HepG2 (cell line): Measurements from ENCODE around the gene SOCS1. TPM values are rescaled to one million over a fixed set of nuclear protein-coding genes. Genes with fewer than 3 reads are reported as not detected.

Source experiments
- ETV6 ChIP-seq: sonication (generic); formaldehyde crosslinking; conservative IDR thresholded peaks from 2 replicates; pipeline ENCODE4 v1.4.0; 2020; ENCODE audit warnings: missing genetic modification reagents
- GZF1 ChIP-seq: sonication (generic); formaldehyde crosslinking; IDR thresholded peaks from 2 replicates; pipeline ENCODE4 v1.5.1; 2020; ENCODE audit warnings: mild to moderate bottlenecking, missing genetic modification reagents
- HMGA1 ChIP-seq: sonication (generic); formaldehyde crosslinking; conservative IDR thresholded peaks from 2 replicates; pipeline ENCODE4 v1.4.0; 2020; ENCODE audit warnings: missing genetic modification reagents
- HNRNPH1 ChIP-seq: fragments of 200-400 bp; formaldehyde crosslinking; optimal IDR thresholded peaks from 2 replicates; pipeline ENCODE3; 2017; ENCODE audit warnings: mild to moderate bottlenecking, low read depth, low read length
- HNRNPLL ChIP-seq: fragments of 200-400 bp; formaldehyde crosslinking; IDR thresholded peaks from 2 replicates; pipeline ENCODE4 v1.6.1; 2017; ENCODE audit warnings: mild to moderate bottlenecking, low read depth, low read length; ENCODE audit not compliant: poor library complexity, severe bottlenecking
- REL ChIP-seq: sonication (generic); formaldehyde crosslinking; conservative IDR thresholded peaks from 2 replicates; pipeline ENCODE4 v1.8.0; 2022; ENCODE audit warnings: mild to moderate bottlenecking, missing genetic modification reagents, moderate library complexity
- TCF7 ChIP-seq: sonication (generic); IDR thresholded peaks from 2 replicates; pipeline ENCODE4 v1.6.1; 2016; ENCODE audit warnings: antibody characterized with exemption, low read depth
- ZBTB8A ChIP-seq: sonication (generic); formaldehyde crosslinking; IDR thresholded peaks from 2 replicates; pipeline ENCODE4 v1.4.0; 2020; ENCODE audit warnings: mild to moderate bottlenecking, low read depth, missing genetic modification reagents, borderline replicate concordance
- ZNF468 ChIP-seq: sonication (generic); formaldehyde crosslinking; IDR thresholded peaks from 2 replicates; pipeline ENCODE4 v1.8.0; 2022; ENCODE audit warnings: mild to moderate bottlenecking, moderate library complexity, missing genetic modification reagents
- polyA plus RNA-seq, 8 experiments: library from polyadenylated mRNA; depleted of rRNA in 3 of 8; stranded (reverse) in 7 of 8; unstranded in 1 of 8; fragments of >200 nt; fragmentation: Illumina TruSeq in 4 of 8; extraction: Trizol in 4 of 8; gene quantifications; 2 replicates each; pipeline versions ENCODE4 v1.2.1 to v1.2.3, GENCODE V29; 2011 to 2016; ENCODE audit warnings: low read depth in 4 of 8, missing spikeins in 1 of 8, mixed read lengths in 1 of 8; ENCODE audit not compliant: insufficient read depth in 1 of 8
- total RNA-seq, 5 experiments: library from RNA; depleted of rRNA; stranded (reverse); fragments of >200 nt; fragmentation: Illumina TruSeq; extraction: Trizol; gene quantifications; 2 replicates each; pipeline ENCODE4 v1.2.3, GENCODE V29; 2016; ENCODE audit warnings: low read depth in 1 of 5
- TF ChIP-seq, protein P1 (sequence below): sonication (generic); formaldehyde crosslinking; IDR thresholded peaks from 2 replicates; pipeline ENCODE4 v1.4.0; 2020; ENCODE audit warnings: mild to moderate bottlenecking, missing genetic modification reagents
- TF ChIP-seq, protein P2 (sequence below): sonication (generic); formaldehyde crosslinking; IDR thresholded peaks from 2 replicates; pipeline ENCODE4 v1.5.0; 2020; ENCODE audit warnings: mild to moderate bottlenecking, missing genetic modification reagents
- TF ChIP-seq, protein P3 (sequence below): sonication (generic); formaldehyde crosslinking; IDR thresholded peaks from 2 replicates; pipeline ENCODE4 v1.4.0; 2020; ENCODE audit warnings: missing genetic modification reagents, borderline replicate concordance
- TF ChIP-seq, protein P4 (sequence below): sonication (generic); formaldehyde crosslinking; IDR thresholded peaks from 2 replicates; pipeline ENCODE4 v1.5.1; 2020; ENCODE audit warnings: mild to moderate bottlenecking, missing genetic modification reagents, borderline replicate concordance
- TF ChIP-seq, protein P5 (sequence below): sonication (generic); formaldehyde crosslinking; IDR thresholded peaks from 2 replicates; pipeline ENCODE4 v1.4.0; 2020; ENCODE audit warnings: missing genetic modification reagents

SOCS1 gene
- total and polyA plus RNA-seq, 2 of the 13 experiments (the other 11 are each of a cell fraction or from before 2014, with no cell fraction given) = 5.3 to 6.3 TPM

DNA sequence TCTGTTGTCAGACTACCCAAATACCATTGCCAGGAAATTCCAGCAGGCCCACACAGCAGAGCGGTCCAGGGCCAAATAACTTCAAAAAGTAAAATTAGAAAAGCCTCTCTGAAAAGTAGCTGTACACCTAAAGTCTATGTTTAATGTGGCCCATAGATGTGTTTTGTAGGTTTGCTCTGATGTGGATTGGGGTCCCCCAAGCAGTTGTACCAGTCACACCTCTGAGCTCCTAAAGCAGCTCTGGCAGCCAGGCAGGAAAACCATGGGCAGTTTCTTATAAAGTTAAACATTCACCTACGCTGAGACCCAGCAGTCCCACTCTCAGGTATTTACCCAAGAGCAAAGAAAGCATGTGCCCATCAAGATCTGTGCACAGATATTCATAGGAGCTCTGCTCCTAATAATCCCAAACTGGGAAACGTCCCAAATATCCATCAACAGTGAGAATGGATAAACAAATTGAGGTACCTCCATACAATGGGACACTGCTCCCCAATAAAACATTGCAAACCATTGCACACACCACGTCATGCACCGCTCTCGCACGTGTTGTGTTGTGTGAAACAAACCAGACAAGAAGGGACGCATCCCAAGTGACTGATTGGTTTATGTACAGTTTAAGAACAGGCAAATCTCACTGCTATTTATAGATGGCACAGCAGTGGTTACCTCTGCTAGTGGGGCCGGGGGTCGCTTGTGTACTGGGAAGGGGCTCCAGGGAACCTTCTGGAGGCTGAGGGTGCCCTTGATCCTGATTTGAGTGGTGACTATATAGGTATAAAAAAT, 40.9 kb upstream of the SOCS1 start (continued):
- TF ChIP-seq, protein P1, sequence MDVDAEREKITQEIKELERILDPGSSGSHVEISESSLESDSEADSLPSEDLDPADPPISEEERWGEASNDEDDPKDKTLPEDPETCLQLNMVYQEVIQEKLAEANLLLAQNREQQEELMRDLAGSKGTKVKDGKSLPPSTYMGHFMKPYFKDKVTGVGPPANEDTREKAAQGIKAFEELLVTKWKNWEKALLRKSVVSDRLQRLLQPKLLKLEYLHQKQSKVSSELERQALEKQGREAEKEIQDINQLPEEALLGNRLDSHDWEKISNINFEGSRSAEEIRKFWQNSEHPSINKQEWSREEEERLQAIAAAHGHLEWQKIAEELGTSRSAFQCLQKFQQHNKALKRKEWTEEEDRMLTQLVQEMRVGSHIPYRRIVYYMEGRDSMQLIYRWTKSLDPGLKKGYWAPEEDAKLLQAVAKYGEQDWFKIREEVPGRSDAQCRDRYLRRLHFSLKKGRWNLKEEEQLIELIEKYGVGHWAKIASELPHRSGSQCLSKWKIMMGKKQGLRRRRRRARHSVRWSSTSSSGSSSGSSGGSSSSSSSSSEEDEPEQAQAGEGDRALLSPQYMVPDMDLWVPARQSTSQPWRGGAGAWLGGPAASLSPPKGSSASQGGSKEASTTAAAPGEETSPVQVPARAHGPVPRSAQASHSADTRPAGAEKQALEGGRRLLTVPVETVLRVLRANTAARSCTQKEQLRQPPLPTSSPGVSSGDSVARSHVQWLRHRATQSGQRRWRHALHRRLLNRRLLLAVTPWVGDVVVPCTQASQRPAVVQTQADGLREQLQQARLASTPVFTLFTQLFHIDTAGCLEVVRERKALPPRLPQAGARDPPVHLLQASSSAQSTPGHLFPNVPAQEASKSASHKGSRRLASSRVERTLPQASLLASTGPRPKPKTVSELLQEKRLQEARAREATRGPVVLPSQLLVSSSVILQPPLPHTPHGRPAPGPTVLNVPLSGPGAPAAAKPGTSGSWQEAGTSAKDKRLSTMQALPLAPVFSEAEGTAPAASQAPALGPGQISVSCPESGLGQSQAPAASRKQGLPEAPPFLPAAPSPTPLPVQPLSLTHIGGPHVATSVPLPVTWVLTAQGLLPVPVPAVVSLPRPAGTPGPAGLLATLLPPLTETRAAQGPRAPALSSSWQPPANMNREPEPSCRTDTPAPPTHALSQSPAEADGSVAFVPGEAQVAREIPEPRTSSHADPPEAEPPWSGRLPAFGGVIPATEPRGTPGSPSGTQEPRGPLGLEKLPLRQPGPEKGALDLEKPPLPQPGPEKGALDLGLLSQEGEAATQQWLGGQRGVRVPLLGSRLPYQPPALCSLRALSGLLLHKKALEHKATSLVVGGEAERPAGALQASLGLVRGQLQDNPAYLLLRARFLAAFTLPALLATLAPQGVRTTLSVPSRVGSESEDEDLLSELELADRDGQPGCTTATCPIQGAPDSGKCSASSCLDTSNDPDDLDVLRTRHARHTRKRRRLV = peak; percentile 64
- TF ChIP-seq, protein P2, sequence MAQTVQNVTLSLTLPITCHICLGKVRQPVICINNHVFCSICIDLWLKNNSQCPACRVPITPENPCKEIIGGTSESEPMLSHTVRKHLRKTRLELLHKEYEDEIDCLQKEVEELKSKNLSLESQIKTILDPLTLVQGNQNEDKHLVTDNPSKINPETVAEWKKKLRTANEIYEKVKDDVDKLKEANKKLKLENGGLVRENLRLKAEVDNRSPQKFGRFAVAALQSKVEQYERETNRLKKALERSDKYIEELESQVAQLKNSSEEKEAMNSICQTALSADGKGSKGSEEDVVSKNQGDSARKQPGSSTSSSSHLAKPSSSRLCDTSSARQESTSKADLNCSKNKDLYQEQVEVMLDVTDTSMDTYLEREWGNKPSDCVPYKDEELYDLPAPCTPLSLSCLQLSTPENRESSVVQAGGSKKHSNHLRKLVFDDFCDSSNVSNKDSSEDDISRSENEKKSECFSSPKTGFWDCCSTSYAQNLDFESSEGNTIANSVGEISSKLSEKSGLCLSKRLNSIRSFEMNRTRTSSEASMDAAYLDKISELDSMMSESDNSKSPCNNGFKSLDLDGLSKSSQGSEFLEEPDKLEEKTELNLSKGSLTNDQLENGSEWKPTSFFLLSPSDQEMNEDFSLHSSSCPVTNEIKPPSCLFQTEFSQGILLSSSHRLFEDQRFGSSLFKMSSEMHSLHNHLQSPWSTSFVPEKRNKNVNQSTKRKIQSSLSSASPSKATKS (CRISPR knock-in tag) = no peak; the same call in 1 of the 2 replicates
- TF ChIP-seq ETV6 = no peak
- peak; percentile 71; the same call in 1 of the 2 replicates for TF ChIP-seq TCF7
- TF ChIP-seq, protein P3, sequence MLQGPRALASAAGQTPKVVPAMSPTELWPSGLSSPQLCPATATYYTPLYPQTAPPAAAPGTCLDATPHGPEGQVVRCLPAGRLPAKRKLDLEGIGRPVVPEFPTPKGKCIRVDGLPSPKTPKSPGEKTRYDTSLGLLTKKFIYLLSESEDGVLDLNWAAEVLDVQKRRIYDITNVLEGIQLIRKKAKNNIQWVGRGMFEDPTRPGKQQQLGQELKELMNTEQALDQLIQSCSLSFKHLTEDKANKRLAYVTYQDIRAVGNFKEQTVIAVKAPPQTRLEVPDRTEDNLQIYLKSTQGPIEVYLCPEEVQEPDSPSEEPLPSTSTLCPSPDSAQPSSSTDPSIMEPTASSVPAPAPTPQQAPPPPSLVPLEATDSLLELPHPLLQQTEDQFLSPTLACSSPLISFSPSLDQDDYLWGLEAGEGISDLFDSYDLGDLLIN = no peak
- TF ChIP-seq HNRNPH1 = no peak
- no peak for TF ChIP-seq ZBTB8A (CRISPR knock-in tag)
- TF ChIP-seq, protein P4, sequence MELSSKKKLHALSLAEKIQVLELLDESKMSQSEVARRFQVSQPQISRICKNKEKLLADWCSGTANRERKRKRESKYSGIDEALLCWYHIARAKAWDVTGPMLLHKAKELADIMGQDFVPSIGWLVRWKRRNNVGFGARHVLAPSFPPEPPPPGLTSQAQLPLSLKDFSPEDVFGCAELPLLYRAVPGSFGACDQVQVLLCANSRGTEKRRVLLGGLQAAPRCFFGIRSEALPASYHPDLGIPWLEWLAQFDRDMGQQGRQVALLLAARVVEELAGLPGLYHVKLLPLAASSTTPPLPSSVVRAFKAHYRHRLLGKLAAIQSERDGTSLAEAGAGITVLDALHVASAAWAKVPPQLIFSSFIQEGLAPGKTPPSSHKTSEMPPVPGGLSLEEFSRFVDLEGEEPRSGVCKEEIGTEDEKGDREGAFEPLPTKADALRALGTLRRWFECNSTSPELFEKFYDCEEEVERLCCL (CRISPR knock-in tag) = peak; percentile 20; the same call in 1 of the 2 replicates
- TF ChIP-seq HMGA1 (CRISPR knock-in tag) = no peak; the same call in 1 of the 2 replicates
- TF ChIP-seq REL (CRISPR knock-in tag) = no peak
- TF ChIP-seq, protein P5, sequence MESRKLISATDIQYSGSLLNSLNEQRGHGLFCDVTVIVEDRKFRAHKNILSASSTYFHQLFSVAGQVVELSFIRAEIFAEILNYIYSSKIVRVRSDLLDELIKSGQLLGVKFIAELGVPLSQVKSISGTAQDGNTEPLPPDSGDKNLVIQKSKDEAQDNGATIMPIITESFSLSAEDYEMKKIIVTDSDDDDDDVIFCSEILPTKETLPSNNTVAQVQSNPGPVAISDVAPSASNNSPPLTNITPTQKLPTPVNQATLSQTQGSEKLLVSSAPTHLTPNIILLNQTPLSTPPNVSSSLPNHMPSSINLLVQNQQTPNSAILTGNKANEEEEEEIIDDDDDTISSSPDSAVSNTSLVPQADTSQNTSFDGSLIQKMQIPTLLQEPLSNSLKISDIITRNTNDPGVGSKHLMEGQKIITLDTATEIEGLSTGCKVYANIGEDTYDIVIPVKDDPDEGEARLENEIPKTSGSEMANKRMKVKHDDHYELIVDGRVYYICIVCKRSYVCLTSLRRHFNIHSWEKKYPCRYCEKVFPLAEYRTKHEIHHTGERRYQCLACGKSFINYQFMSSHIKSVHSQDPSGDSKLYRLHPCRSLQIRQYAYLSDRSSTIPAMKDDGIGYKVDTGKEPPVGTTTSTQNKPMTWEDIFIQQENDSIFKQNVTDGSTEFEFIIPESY (CRISPR knock-in tag) = peak; percentile 51; the same call in 1 of the 2 replicates
- peak; percentile 27; the same call in 1 of the 2 replicates for TF ChIP-seq GZF1
- no peak for TF ChIP-seq HNRNPLL
- no peak for TF ChIP-seq ZNF468 (CRISPR knock-in tag)
